Measurements from ENCODE around the gene KANSL1.
A peak's percentile ranks its signal among the peaks of the same experiment; 100 is the strongest.

The KANSL1 gene

DNA sequence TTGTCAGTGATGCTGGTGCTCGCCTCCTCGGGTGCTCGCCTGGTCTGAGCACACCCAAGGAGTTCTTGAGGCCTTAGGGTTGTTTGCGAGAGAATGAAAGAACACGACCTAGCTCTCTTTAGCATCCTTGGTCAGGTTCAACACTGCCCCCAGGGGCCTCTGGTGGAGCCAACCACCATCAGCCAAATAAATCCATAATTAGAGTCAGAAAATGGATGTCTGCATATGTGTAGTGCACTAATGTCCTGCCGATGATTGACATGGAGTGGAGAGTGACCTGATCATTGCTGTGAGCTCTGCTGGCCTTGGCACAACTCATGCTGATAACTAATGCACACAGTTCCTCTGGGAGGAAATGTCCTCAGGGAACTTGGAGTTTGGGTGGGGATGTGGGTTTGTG is 202.3 kb downstream of the KANSL1 start:
- H4K20me1 ChIP-seq, result no peaks in the 10 kb centered on the region
- TF ChIP-seq Cebpa-rat (IDR thresholded peaks at IDR 0.05), result no peak
- H3K4me1 ChIP-seq, result peaks cover 0 to 16% (median 2%) of the 10 kb centered on the region in 10 experiments; a peak in 7 of 20 replicates
- 0 out of 22 replicates have a peak, but pooled peaks cover 0 to 7% (median 0%) of the 10 kb centered on the region in 11 experiments for H3K9me3 ChIP-seq (replicated peaks in 1 of 11)
- H3K4me2 ChIP-seq, result no peak overlapping the region
- no peaks in the 10 kb centered on the region for H3K36me3 ChIP-seq
- H3K27ac ChIP-seq, result no peak overlapping the region
- H3K4me3 ChIP-seq, result no peak overlapping the region
- H3K27me3 ChIP-seq, result no peaks in the 10 kb centered on the region; a peak in 1 of 22 replicates
- no peak overlapping the region for H3K9ac ChIP-seq

DNA sequence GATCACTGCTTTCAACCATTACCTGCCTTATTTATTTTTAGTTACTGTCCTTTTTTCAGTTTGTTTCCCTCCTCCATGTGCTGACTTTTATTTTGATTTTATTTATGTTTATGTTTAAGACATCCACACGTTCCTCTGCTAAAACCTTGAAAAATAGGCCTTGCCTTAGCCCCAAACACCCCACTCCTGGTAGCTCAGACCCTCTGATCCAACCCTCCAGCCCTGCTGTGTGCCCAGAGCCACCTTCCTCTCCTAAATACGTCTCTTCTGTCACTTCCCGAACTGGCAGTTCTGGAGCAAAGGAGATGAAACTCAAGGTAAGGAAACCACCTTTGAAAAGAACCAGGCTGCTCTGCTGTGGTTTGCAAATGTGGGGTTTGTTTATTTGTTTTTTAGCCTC is 203.5 kb downstream of the KANSL1 start:
- Histone ChIP-seq H3K4me2 (no peak overlapping the region), H3K9me3 (replicated peaks in 1 of 11) (0 out of 22 replicates have a peak, but pooled peaks cover 0 to 7% (median 0%) of the 10 kb centered on the region in 11 experiments), H3K9ac (no peak overlapping the region), H3K4me1 (peaks cover 0 to 16% (median 2%) of the 10 kb centered on the region in 10 experiments; a peak in 7 of 20 replicates), H3K27me3 (no peaks in the 10 kb centered on the region; a peak in 1 of 22 replicates), H3K4me3 (no peak overlapping the region), H3K27ac (no peak overlapping the region), H4K20me1 (no peaks in the 10 kb centered on the region), H3K36me3 (no peaks in the 10 kb centered on the region)
- no peak for TF ChIP-seq Cebpa-rat (IDR thresholded peaks at IDR 0.05)

DNA sequence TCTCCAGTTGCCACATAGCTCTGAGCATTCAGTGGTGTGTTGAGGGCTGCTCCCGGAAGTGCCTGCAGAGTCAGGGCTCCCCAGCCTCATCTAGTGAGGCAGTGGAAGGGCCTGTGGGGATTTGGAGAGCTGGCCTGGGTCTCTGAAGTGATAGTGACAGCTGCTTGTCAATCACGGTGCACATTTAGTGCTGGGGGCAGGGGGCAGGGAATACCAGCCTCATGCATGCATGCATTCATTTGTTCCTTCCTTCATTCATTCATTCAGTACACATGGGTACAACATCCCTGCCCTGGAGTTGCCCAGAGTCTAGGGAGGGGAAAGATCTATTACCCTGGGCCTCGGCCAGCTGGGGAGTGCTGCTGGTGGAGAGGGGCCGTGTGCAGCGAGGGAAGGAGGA is 205.5 kb downstream of the KANSL1 start:
- Histone ChIP-seq H3K4me3 (no peak overlapping the region), H3K27me3 (no peaks in the 10 kb centered on the region), H4K20me1 (0 out of 22 replicates have a peak, but pooled peaks cover 0 to 6% (median 0%) of the 10 kb centered on the region in 11 experiments), H3K27ac (no peak overlapping the region), H3K4me2 (peak overlapping the region in 2 of 11 experiments; percentile 10 to 30; a peak in 2 of 22 replicates), H3K36me3 (no peaks in the 10 kb centered on the region), H3K9ac (no peak overlapping the region), H3K4me1 (peaks cover 0 to 16% (median 2%) of the 10 kb centered on the region in 10 experiments; a peak in 7 of 20 replicates), H3K9me3 (replicated peaks in 1 of 11) (0 out of 22 replicates have a peak, but pooled peaks cover 0 to 7% (median 0%) of the 10 kb centered on the region in 11 experiments)
- TF ChIP-seq Cebpa-rat (IDR thresholded peaks at IDR 0.05), result no peak

DNA sequence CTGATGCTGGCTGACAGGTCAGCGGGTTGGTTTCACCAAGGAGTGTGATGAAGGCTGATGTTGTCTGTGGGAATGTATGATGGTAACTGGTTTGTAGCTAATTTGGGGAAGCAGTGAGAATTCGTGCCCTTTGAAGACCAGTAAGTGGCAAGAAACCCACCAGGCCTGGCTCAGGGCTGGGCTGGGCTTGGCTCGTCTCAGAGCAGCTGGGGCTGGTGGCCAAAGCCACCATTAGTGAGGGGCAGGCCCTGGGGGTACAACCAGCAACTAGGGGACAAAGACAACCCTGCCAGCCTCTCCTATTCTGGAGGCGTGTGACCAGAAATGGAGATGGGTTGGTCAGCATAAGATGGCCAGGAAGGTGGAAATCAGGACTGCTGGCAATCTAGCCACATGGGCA is 207.2 kb downstream of the KANSL1 start:
- no peak overlapping the region for H3K4me3 ChIP-seq
- no peak overlapping the region for H3K9ac ChIP-seq
- no peak overlapping the region for H3K27ac ChIP-seq
- peaks cover 0 to 14% (median 2%) of the 10 kb centered on the region in 10 experiments; a peak in 7 of 20 replicates for H3K4me1 ChIP-seq
- no peaks in the 10 kb centered on the region for H3K27me3 ChIP-seq
- H4K20me1 ChIP-seq, result 0 out of 22 replicates have a peak, but pooled peaks cover 0 to 6% (median 0%) of the 10 kb centered on the region in 11 experiments
- 0 out of 22 replicates have a peak, but pooled peaks cover 0 to 7% (median 0%) of the 10 kb centered on the region in 11 experiments for H3K9me3 ChIP-seq (replicated peaks in 1 of 11)
- H3K4me2 ChIP-seq, result no peak overlapping the region
- no peak for TF ChIP-seq Cebpa-rat (IDR thresholded peaks at IDR 0.05)
- no peaks in the 10 kb centered on the region for H3K36me3 ChIP-seq

DNA sequence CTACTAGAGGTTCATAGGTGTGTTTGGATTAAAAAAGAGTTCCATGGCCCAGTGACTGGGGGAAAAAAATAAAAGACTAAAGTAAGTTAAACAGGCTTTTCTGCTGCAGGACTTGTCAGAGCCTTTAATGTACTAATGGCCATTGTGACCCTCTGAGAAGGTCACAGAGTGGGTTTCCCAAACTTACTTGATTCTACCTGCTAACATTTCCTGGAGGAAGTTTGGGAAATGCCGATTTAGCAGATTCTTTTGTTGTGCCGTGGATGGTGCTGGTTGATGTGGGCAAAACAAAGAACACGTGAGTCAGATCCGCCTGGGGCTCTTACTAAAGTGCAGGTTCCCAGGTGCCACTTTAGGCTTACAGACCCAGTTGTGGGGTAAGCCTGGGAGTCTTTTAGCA is 207.8 kb downstream of the KANSL1 start:
- Histone ChIP-seq H4K20me1 (0 out of 22 replicates have a peak, but pooled peaks cover 0 to 6% (median 0%) of the 10 kb centered on the region in 11 experiments), H3K27ac (no peak overlapping the region)

DNA sequence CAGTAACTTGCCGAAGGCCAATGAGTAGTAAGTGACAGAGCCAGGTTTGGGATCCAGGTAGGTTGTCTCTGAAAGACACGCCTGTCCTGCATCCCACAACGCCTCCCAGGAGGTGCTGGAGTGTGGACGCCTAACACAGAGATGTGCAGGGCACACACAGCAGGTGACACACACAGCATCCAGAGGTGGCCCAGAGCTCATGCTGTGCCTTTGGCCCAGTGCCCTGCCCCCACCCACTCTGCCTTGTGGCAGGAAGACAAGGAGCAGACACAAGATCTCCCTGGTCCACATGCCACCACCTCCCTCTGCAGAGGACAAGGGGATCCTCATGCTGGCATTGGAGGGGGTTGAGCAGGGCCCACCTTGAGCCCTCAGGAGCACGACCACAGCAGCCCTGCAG is 208.9 kb downstream of the KANSL1 start:
- TF ChIP-seq Cebpa-rat (IDR thresholded peaks at IDR 0.05), result no peak
- Histone ChIP-seq H3K36me3 (no peaks in the 10 kb centered on the region), H3K27ac (no peak overlapping the region), H3K4me2 (no peak overlapping the region), H3K4me3 (no peak overlapping the region), H3K9ac (no peak overlapping the region), H3K27me3 (no peaks in the 10 kb centered on the region), H3K9me3 (replicated peaks in 1 of 11) (no peaks in the 10 kb centered on the region), H3K4me1 (peaks cover 0 to 10% (median 0%) of the 10 kb centered on the region in 10 experiments; a peak in 6 of 20 replicates), H4K20me1 (0 out of 22 replicates have a peak, but pooled peaks cover 0 to 6% (median 0%) of the 10 kb centered on the region in 11 experiments)

More for the DNA sequence above, 207.8 kb downstream of the KANSL1 start:
- Histone ChIP-seq H3K4me2 (no peak overlapping the region), H3K9ac (no peak overlapping the region), H3K36me3 (no peaks in the 10 kb centered on the region), H3K4me1 (peaks cover 0 to 10% (median 0%) of the 10 kb centered on the region in 10 experiments; a peak in 6 of 20 replicates), H3K4me3 (no peak overlapping the region), H3K9me3 (replicated peaks in 1 of 11) (0 out of 22 replicates have a peak, but pooled peaks cover 0 to 7% (median 0%) of the 10 kb centered on the region in 11 experiments), H3K27me3 (no peaks in the 10 kb centered on the region)
- no peak for TF ChIP-seq Cebpa-rat (IDR thresholded peaks at IDR 0.05)

DNA sequence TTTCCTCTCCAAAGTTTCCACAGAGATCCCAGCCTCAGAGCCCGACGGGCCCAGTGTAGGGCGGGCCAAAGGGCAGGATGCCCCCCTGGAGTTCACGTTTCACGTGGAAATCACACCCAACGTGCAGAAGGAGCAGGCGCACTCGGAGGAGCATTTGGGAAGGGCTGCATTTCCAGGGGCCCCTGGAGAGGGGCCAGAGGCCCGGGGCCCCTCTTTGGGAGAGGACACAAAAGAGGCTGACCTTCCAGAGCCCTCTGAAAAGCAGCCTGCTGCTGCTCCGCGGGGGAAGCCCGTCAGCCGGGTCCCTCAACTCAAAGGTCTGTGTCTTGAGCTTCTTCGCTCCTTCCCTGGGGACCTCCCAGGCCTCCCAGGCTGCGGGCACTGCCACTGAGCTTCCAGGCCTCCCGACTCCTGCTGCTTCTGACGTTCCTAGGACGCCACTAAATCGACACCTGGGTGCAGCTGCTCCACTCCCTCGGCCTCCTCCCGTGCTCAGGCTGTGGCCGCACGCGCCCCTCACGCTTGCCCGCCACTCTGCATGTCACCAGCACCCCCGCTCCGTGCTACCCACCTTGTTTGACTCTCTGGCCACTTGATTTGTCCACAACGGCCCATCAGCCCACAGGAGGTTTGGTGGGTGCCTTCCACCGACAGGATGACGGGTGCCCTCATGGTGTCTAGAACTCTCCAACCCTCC is 209.5 kb downstream of the KANSL1 start:
- Histone ChIP-seq H3K27me3 (no peaks in the 10 kb centered on the region), H4K20me1 (0 out of 22 replicates have a peak, but pooled peaks cover 0 to 6% (median 0%) of the 10 kb centered on the region in 11 experiments), H3K4me3 (no peak overlapping the region), H3K4me2 (no peak overlapping the region), H3K36me3 (no peaks in the 10 kb centered on the region), H3K27ac (no peak overlapping the region), H3K4me1 (peaks cover 0 to 10% (median 0%) of the 10 kb centered on the region in 10 experiments; a peak in 6 of 20 replicates), H3K9ac (no peak overlapping the region), H3K9me3 (replicated peaks in 1 of 11) (no peaks in the 10 kb centered on the region)
- TF ChIP-seq Cebpa-rat (IDR thresholded peaks at IDR 0.05), result no peak

DNA sequence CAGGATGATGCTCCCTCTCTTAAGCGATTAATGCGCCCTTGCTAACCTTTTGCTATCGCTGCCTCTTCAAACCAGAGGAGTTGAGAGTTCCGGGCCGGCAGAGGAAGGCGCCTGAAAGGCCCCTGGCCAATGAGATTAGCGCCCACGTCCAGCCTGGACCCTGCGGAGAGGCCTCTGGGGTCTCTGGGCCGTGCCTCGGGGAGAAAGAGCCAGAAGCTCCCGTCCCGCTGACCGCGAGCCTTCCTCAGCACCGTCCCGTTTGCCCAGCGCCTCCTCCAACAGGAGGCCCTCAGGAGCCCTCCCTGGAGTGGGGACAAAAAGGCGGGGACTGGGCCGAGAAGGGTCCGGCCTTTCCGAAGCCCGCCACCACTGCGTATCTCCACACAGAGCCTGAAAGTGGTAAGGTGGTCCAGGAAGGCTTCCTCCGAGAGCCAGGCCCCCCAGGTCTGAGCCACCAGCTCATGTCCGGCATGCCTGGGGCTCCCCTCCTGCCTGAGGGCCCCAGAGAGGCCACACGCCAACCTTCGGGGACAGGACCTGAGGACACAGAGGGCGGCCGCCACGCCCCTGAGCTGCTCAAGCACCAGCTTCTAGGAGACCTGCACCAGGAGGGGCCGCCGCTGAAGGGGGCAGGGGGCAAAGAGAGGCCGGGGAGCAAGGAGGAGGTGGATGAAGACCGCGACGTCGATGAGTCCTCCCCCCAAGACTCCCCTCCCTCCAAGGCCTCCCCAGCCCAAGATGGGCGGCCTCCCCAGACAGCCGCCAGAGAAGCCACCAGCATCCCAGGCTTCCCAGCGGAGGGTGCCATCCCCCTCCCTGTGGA is 210.2 kb downstream of the KANSL1 start:
- no peak for TF ChIP-seq Cebpa-rat (IDR thresholded peaks at IDR 0.05)
- no peaks in the 10 kb centered on the region for H3K27me3 ChIP-seq

DNA sequence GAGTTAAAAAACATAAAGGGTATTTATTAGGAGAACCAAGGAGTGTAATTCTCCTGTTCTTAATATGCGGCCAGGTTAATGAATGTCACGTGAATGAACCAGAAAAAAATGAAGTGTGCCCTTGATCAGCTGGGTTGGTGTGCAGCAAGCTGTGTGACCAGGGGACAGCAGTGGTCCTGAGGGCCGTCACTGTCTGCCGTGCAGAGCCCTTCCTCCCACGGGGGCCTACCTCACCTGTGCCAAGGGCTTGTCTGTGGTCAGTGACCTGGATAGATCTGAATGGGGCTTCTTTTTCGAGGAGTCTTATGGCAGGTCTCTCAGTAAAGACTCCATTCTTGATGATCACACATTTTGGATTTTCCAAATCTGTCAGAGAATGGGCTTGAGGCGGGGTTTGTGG is 211.9 kb downstream of the KANSL1 start:
- H3K4me3 ChIP-seq, result no peak overlapping the region
- no peaks in the 10 kb centered on the region for H3K27me3 ChIP-seq
- no peaks in the 10 kb centered on the region for H3K9me3 ChIP-seq (replicated peaks in 1 of 11)
- H3K9ac ChIP-seq, result no peak overlapping the region
- peaks cover 3 to 20% (median 16%) of the 10 kb centered on the region in 10 experiments for H3K4me1 ChIP-seq
- no peaks in the 10 kb centered on the region for H3K36me3 ChIP-seq
- H3K4me2 ChIP-seq, result no peak overlapping the region
- H4K20me1 ChIP-seq, result 0 out of 22 replicates have a peak, but pooled peaks cover 0 to 6% (median 0%) of the 10 kb centered on the region in 11 experiments
- no peak overlapping the region for H3K27ac ChIP-seq
- no peak for TF ChIP-seq Cebpa-rat (IDR thresholded peaks at IDR 0.05)

More for the DNA sequence above, 210.2 kb downstream of the KANSL1 start:
- Histone ChIP-seq H4K20me1 (0 out of 22 replicates have a peak, but pooled peaks cover 0 to 6% (median 0%) of the 10 kb centered on the region in 11 experiments), H3K4me1 (peaks cover 0 to 10% (median 2%) of the 10 kb centered on the region in 10 experiments; a peak in 7 of 20 replicates), H3K27ac (no peak overlapping the region), H3K4me2 (no peak overlapping the region), H3K4me3 (no peak overlapping the region), H3K9me3 (replicated peaks in 1 of 11) (no peaks in the 10 kb centered on the region), H3K9ac (no peak overlapping the region), H3K36me3 (no peaks in the 10 kb centered on the region)
